Peyer's patch (tissue), 4 donors: ENCODE measurements around the gene WTIP.

Experiments
- CTCF ChIP-seq, 6 experiments: fragments of 450-650 bp in 4 of 6; fragments of 200-600 bp in 2 of 6; sonication (generic) in 1 of 6; IDR thresholded peaks; one replicate each; pipeline ENCODE4 v1.5.1; 2017 to 2019; ENCODE audit warnings: antibody characterized with exemption in 6 of 6, mild to moderate bottlenecking in 3 of 6, moderate library complexity in 1 of 6
- POLR2A ChIP-seq, 2 donors: fragments of 450-650 bp; IDR thresholded peaks; one replicate each; pipeline ENCODE4 v1.5.1; 2017; ENCODE audit warnings: antibody characterized with exemption in 2 of 2, mild to moderate bottlenecking in 2 of 2, moderate library complexity in 2 of 2

DNA sequence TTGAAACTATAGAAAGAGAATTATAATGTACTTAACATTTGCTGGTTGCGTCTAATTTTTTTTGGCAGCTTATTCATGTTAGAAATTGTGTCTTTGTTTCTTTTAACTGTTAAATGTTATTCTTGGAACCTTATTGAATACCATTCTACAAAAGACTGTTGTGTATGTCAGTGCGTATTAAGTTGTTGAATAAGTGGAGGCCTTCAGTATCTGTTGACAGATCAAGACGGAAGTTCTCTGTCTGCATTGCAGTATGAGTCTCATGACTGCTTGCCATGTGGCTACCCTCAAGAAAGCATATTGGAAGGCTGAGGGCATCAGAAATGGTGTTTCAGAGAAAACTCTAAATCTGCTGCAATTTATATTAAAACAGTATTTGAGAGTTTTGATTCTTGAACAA, 44.8 kb upstream of the WTIP start:
- TF ChIP-seq CTCF (IDR thresholded peaks at IDR 0.05) (no peak), POLR2A (IDR thresholded peaks at IDR 0.05) (no peak)
